ENCODE results near the gene P2RY11. TPM values are rescaled to one million over a fixed set of nuclear protein-coding genes. Genes with fewer than 3 reads are reported as not detected.
A peak's percentile ranks its signal among the peaks of the same experiment; 100 is the strongest.

The P2RY11 gene, protein sequence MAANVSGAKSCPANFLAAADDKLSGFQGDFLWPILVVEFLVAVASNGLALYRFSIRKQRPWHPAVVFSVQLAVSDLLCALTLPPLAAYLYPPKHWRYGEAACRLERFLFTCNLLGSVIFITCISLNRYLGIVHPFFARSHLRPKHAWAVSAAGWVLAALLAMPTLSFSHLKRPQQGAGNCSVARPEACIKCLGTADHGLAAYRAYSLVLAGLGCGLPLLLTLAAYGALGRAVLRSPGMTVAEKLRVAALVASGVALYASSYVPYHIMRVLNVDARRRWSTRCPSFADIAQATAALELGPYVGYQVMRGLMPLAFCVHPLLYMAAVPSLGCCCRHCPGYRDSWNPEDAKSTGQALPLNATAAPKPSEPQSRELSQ
- 10 to 100 TPM; 11.0 to 18.5 (median 14.6) TPM for total RNA-seq
- 10 to 100 TPM in 1 of 3 donors, 1 to 10 TPM in 2; 4.0 to 15.7 (median 6.0) TPM for polyA plus RNA-seq
- long read RNA-seq, donor 1, partial matches to known transcripts = 3 of 4 reads
- long read RNA-seq, donor 1, other reads (novel, unspliced or antisense) = 1 of 4 reads
- long read RNA-seq, donor 2, partial matches to known transcripts = 0 of 6 reads
- long read RNA-seq, donor 2, other reads (novel, unspliced or antisense) = 6 of 6 reads

DNA sequence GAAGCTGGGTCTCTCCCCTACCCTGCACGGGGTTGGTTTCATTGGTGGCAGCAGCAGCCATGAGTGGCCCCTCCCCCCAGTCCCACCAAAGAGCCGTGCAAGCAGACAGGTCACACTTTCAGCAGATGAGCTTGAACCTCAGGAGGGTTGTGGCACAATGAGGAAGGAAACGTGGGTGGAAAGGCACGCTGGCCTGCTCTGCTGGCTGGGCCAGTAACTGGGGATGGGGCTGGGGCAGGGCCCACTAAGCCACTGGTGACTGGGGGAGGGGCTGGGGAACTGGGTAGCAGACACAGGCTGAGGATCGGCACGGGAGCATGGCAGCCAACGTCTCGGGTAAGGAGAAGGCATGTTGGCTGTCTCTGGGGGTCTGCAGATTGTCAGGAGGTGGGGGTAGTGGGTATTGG, at the start of gene P2RY11:
Gene P2RY11, plus strand, starts transcription at position 289 of the 407 bp plus-strand sequence. Its CDS starts 29 bp downstream, at position 318.
- no peak within 1 kb of the TSS for H3K27ac ChIP-seq
- DNase-seq (peak in 1 of 2 donors; percentile 56), ATAC-seq (no peak)
- H3K36me3 ChIP-seq (ENCODE audit: insufficient read depth in 1 of 2, low read depth in 1 of 2) = peaks cover 19 to 72% of the 10 kb centered on the region in 2 donors
- TF ChIP-seq, protein P1, sequence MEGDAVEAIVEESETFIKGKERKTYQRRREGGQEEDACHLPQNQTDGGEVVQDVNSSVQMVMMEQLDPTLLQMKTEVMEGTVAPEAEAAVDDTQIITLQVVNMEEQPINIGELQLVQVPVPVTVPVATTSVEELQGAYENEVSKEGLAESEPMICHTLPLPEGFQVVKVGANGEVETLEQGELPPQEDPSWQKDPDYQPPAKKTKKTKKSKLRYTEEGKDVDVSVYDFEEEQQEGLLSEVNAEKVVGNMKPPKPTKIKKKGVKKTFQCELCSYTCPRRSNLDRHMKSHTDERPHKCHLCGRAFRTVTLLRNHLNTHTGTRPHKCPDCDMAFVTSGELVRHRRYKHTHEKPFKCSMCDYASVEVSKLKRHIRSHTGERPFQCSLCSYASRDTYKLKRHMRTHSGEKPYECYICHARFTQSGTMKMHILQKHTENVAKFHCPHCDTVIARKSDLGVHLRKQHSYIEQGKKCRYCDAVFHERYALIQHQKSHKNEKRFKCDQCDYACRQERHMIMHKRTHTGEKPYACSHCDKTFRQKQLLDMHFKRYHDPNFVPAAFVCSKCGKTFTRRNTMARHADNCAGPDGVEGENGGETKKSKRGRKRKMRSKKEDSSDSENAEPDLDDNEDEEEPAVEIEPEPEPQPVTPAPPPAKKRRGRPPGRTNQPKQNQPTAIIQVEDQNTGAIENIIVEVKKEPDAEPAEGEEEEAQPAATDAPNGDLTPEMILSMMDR (IDR thresholded peaks at IDR 0.05) = no peak
- no peaks in the 10 kb centered on the region for H3K9me3 ChIP-seq
- no peaks in the 10 kb centered on the region for H3K27me3 ChIP-seq (ENCODE audit: insufficient read depth in 3 of 3, low read length in 2 of 3)
- H3K4me3 ChIP-seq = no peak within 1 kb of the TSS
- WGBS, 3 donors = 50 to 55% (median 54%) methylated on average over 8 of the region's 8 CpGs
- intact Hi-C loops (cut with DNase I) = loop anchor here in 1 of 2 donors (10.0 kb wide), 1 partner anchor 283 kb away; no protein-coding TSS in a partner anchor
- peaks cover 27% of the 10 kb centered on the region for H3K4me1 ChIP-seq

DNA sequence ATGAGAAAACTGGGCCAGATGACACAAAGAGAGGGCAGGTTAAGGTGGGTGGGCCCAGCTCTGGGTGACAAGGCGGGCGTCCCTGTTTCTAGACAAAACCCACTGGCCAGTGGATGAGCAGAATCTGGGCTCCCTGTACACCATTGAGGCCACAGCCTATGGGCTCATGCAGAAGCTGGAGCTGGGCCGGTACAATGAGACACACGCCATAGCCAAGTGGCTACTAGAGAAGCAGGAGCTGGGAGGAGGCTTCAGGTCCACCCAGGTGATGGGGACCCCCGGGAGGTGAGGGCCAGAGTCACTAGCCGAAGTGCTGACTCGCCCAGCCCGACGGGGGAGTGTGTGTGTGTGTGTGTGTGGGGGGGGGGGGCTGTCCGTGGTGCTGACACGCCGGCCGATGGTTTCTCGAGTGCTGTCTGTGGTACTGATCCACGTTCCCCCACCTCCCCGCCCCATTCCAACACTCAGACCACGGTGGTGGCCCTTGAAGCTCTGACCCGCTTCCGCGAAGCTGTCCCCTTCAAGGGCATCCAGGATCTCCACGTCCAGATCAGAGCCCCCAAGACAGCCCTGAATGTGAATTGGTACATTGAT, 49.7 kb upstream of the P2RY11 start:
- Histone ChIP-seq H3K27ac (no peak overlapping the region), H3K27me3 (ENCODE audit: insufficient read depth in 3 of 3, low read length in 2 of 3) (no peaks in the 10 kb centered on the region), H3K4me3 (no peak overlapping the region), H3K9me3 (no peaks in the 10 kb centered on the region), H3K36me3 (ENCODE audit: insufficient read depth in 1 of 2, low read depth in 1 of 2) (no peaks in the 10 kb centered on the region), H3K4me1 (no peaks in the 10 kb centered on the region)
- TF ChIP-seq, protein P1 (IDR thresholded peaks at IDR 0.05) = no peak
- ATAC-seq = no peak
- intact Hi-C loops (cut with DNase I) = no loop called here
- peak in 1 of 2 donors; percentile 24 for DNase-seq
- 23 to 50% (median 35%) methylated on average over 10 to 21 of the region's 21 CpGs for WGBS, 3 donors

DNA sequence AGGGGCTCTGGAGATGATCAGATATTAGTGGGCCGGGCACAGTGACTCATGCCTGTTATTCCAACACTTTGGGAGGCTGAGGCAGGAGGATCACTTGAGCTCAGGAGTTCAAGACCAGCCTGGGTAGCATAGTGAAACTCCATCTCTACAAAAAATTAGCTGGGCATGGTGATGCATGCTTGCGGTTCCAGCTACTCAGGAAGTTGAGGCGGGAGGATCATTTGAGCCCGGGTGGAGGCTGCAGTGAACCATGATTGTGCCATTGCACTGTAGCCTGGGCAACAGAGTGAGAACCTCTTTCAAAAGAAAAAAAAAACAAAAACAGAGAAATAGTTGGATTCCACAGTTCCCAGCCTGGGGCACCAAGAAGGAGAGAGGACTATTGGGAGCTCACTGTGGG, 43.3 kb upstream of the P2RY11 start:
- Histone ChIP-seq H3K9me3 (no peaks in the 10 kb centered on the region), H3K27me3 (ENCODE audit: insufficient read depth in 3 of 3, low read length in 2 of 3) (peaks cover 0 to 7% (median 0%) of the 10 kb centered on the region in 3 donors), H3K27ac (no peak overlapping the region), H3K36me3 (ENCODE audit: insufficient read depth in 1 of 2, low read depth in 1 of 2) (no peaks in the 10 kb centered on the region), H3K4me3 (no peak overlapping the region), H3K4me1 (no peaks in the 10 kb centered on the region)
- 59 to 70% (median 70%) methylated on average over 4 of the region's 4 CpGs for WGBS, 3 donors
- ATAC-seq = no peak
- DNase-seq = no peak
- TF ChIP-seq, protein P1 (IDR thresholded peaks at IDR 0.05) = no peak
- intact Hi-C loops (cut with DNase I) = no loop called here

DNA sequence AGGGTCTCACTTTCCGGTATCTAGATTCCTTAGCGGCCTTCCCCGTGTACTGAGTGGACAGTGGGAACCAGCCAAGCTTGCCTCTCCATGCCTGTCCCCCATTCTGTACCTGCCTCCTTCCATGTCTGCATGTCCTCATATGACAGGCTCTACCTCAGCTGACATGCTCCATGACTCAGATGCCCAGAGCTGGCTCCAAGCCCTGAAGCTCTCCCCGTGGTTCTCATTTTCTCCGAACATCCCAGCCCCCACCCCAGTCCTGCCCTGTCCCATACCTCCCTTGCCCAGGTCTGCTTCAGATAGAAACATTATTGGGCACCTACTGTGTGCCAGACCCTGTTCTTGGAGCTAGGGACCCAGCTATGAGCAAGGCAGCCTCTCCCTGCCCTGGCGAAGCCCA, 42.4 kb upstream of the P2RY11 start:
- DNase-seq (peak in 1 of 2 donors; percentile 21), ATAC-seq (no peak)
- Histone ChIP-seq H3K4me3 (no peak overlapping the region), H3K27me3 (ENCODE audit: insufficient read depth in 3 of 3, low read length in 2 of 3) (peaks cover 0 to 7% (median 0%) of the 10 kb centered on the region in 3 donors), H3K27ac (no peak overlapping the region), H3K9me3 (no peaks in the 10 kb centered on the region), H3K36me3 (ENCODE audit: insufficient read depth in 1 of 2, low read depth in 1 of 2) (no peaks in the 10 kb centered on the region), H3K4me1 (no peaks in the 10 kb centered on the region)
- intact Hi-C loops (cut with DNase I) = no loop called here
- TF ChIP-seq, protein P1 (IDR thresholded peaks at IDR 0.05) = no peak
- WGBS, 3 donors = 61 to 68% (median 63%) methylated on average over 6 of the region's 6 CpGs

All from psoas muscle (tissue), 8 donors.